Measurements from ENCODE around the gene SLC6A19. TPM values are rescaled to one million over a fixed set of nuclear protein-coding genes. Genes with fewer than 3 reads are reported as not detected.
A peak's percentile ranks its signal among the peaks of the same experiment; 100 is the strongest.

SLC6A19 gene
- total RNA-seq, 1 experiment from 2014 or later, result not detected

DNA sequence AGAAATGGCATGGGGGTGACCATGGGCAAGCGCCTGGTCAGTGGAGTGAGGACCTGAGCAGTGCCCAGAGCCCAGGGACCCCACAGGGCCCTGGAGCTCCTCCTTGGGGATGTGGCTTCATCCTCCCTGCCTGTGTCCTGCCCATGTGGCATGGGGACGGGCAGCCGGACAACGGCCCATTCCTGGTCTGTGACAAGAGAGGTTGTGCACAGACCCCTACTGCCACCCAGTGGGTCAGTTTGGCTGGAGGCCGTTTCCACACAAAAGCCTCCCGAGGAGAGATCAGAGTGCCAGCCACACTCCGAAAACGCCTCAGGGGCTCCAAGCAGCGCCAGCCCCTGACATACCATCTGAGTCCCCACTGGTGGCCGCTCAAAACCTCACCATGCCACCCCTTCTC is 43.6 kb downstream of the SLC6A19 start:
- H2AFZ ChIP-seq (ENCODE audit: low read length), result no peak overlapping the region
- DNase-seq, result no peak
- no peaks in the 10 kb centered on the region for H4K20me1 ChIP-seq (ENCODE audit: insufficient read depth, low read depth, low read length)
- H3K79me2 ChIP-seq (ENCODE audit: low read length), result no peaks in the 10 kb centered on the region
- no peak overlapping the region for H3K4me3 ChIP-seq (ENCODE audit: low read length)
- H3K27ac ChIP-seq (ENCODE audit: low read length), result no peak overlapping the region
- H3K27me3 ChIP-seq (ENCODE audit: low read length), result no peaks in the 10 kb centered on the region
- no peaks in the 10 kb centered on the region for H3K9me3 ChIP-seq (ENCODE audit: low read length)
- H3K4me1 ChIP-seq (ENCODE audit: low read length), result no peaks in the 10 kb centered on the region
- no peak overlapping the region for H3K4me2 ChIP-seq (ENCODE audit: low read depth, low read length, poor library complexity, severe bottlenecking)
- no peak overlapping the region for H3K9ac ChIP-seq (ENCODE audit: low read length)
- H3K36me3 ChIP-seq (ENCODE audit: insufficient read depth, low read length), result no peaks in the 10 kb centered on the region
- no peaks in the 10 kb centered on the region for H3K9me2 ChIP-seq (replicated peaks; ENCODE audit: insufficient read depth, low read length)

GRCh38 chr5:1245905-1246576 is 44.6 kb downstream of the SLC6A19 start:
- Histone ChIP-seq H3K27ac (ENCODE audit: low read length) (no peak overlapping the region), H3K9me2 (replicated peaks; ENCODE audit: insufficient read depth, low read length) (no peaks in the 10 kb centered on the region), H3K4me3 (ENCODE audit: low read length) (no peak overlapping the region), H2AFZ (ENCODE audit: low read length) (no peak overlapping the region), H3K79me2 (ENCODE audit: low read length) (no peaks in the 10 kb centered on the region), H3K9ac (ENCODE audit: low read length) (no peak overlapping the region), H3K4me1 (ENCODE audit: low read length) (no peaks in the 10 kb centered on the region), H3K4me2 (ENCODE audit: low read depth, low read length, poor library complexity, severe bottlenecking) (no peak overlapping the region), H4K20me1 (ENCODE audit: insufficient read depth, low read depth, low read length) (no peaks in the 10 kb centered on the region), H3K9me3 (ENCODE audit: low read length) (no peaks in the 10 kb centered on the region), H3K27me3 (ENCODE audit: low read length) (no peaks in the 10 kb centered on the region), H3K36me3 (ENCODE audit: insufficient read depth, low read length) (no peaks in the 10 kb centered on the region)
- DNase-seq, result no peak

DNA sequence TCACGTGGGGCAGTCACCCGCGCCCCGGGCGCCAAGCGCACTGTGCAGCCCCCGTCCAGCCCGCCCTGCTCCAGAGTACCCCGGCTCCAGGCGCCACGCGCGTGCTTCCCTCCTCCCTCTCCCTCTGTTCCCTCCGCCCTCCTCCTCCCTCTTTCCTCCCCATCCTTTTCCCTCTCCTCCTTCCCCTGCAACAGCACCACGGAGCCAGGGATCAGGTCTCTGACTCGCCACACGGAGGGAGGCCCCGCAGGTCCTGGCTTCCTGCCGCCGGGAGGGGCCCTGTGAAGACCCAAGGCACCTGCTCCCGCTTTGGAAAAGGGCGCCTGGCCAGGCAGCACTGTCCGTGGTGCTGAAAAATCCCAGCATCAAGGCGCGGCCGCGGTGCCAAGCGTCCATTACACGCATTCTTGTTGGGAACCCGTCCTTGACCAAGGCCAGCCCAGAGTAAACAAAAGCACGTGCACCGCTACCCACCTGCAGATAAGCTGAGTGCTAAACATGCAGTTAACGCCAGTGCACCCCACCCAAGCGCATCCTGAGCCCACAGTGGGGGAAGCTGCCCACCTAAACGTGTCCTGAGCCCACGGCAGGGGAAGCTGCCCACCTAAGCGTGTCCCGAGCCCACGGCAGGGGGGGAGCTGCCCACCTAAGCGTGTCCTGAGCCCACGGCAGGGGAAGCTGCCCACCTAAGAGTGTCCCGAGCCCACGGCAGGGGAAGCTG is 45.5 kb downstream of the SLC6A19 start:
- H3K79me2 ChIP-seq (ENCODE audit: low read length), result no peaks in the 10 kb centered on the region
- DNase-seq, result peak; percentile 61
- H3K4me1 ChIP-seq (ENCODE audit: low read length), result no peaks in the 10 kb centered on the region
- no peaks in the 10 kb centered on the region for H3K36me3 ChIP-seq (ENCODE audit: insufficient read depth, low read length)
- no peak overlapping the region for H3K9ac ChIP-seq (ENCODE audit: low read length)
- H3K27me3 ChIP-seq (ENCODE audit: low read length), result no peaks in the 10 kb centered on the region
- no peaks in the 10 kb centered on the region for H3K9me3 ChIP-seq (ENCODE audit: low read length)
- no peaks in the 10 kb centered on the region for H4K20me1 ChIP-seq (ENCODE audit: insufficient read depth, low read depth, low read length)
- H3K4me2 ChIP-seq (ENCODE audit: low read depth, low read length, poor library complexity, severe bottlenecking), result no peak overlapping the region
- H3K4me3 ChIP-seq (ENCODE audit: low read length), result no peak overlapping the region
- H2AFZ ChIP-seq (ENCODE audit: low read length), result no peak overlapping the region
- H3K9me2 ChIP-seq (replicated peaks; ENCODE audit: insufficient read depth, low read length), result no peaks in the 10 kb centered on the region
- H3K27ac ChIP-seq (ENCODE audit: low read length), result no peak overlapping the region

- no peaks in the 10 kb centered on the region for H3K4me1 ChIP-seq (ENCODE audit: low read length)
- no peaks in the 10 kb centered on the region for H3K27me3 ChIP-seq (ENCODE audit: low read length)
- H3K9me2 ChIP-seq (replicated peaks; ENCODE audit: insufficient read depth, low read length), result no peaks in the 10 kb centered on the region
- no peak overlapping the region for H3K4me2 ChIP-seq (ENCODE audit: low read depth, low read length, poor library complexity, severe bottlenecking)
- no peaks in the 10 kb centered on the region for H4K20me1 ChIP-seq (ENCODE audit: insufficient read depth, low read depth, low read length)
- H2AFZ ChIP-seq (ENCODE audit: low read length), result no peak overlapping the region
- H3K9ac ChIP-seq (ENCODE audit: low read length), result no peak overlapping the region
- no peaks in the 10 kb centered on the region for H3K9me3 ChIP-seq (ENCODE audit: low read length)
- no peak overlapping the region for H3K27ac ChIP-seq (ENCODE audit: low read length)
- H3K36me3 ChIP-seq (ENCODE audit: insufficient read depth, low read length), result no peaks in the 10 kb centered on the region
- H3K79me2 ChIP-seq (ENCODE audit: low read length), result no peaks in the 10 kb centered on the region
- no peak overlapping the region for H3K4me3 ChIP-seq (ENCODE audit: low read length)
- DNase-seq, result no peak
These were observed 46.4 kb downstream of the SLC6A19 start for GRCh38 chr5:1247811-1248210.

DNA sequence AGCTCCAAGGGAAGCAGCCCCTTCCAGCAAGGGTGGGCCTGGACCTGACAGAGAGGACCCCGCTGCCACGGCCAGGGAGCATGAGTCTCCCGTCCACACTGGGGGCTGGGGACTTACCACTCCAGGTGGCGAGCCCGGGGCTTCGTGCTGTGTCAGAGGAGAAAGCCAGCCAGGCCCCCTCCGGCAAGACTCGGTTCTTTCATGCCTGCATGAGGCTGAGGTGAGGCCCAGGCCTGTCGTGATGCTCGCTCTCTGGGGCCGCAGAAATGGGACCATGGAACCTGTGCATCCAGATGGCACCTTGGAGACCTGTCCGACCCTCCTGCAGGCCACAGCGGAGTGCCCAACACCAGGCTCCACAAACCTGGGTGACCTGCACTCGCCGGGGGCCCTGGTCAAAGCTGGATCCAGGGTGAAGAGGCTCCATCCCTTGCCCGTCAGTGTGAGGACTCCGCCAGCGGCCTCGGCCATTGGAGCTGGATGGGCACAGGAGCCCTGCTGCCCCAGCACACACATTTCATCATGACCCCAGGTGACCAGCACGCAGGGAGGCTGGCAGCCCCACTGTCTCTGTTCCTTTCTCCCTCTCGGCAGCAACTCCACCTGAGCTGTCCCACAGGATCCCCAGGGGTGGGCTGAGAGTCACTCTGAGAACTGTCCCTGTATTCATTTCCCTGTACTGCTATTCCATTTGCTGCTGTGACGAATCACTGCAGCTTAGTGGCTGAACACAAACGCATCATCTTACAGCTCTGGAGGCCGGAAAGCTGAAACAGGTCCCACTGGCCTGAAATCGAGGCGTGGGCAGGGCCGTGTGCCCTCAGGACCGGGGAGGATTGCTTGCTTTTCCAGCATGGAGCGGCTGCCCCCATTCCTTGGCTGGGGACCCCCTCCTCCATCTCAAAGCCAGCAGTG is 48.2 kb downstream of the SLC6A19 start:
- no peak for DNase-seq
- no peak overlapping the region for H3K4me2 ChIP-seq (ENCODE audit: low read depth, low read length, poor library complexity, severe bottlenecking)
- H3K36me3 ChIP-seq (ENCODE audit: insufficient read depth, low read length), result no peaks in the 10 kb centered on the region
- H3K9me2 ChIP-seq (replicated peaks; ENCODE audit: insufficient read depth, low read length), result no peaks in the 10 kb centered on the region
- no peaks in the 10 kb centered on the region for H3K4me1 ChIP-seq (ENCODE audit: low read length)
- H3K9me3 ChIP-seq (ENCODE audit: low read length), result no peaks in the 10 kb centered on the region
- no peaks in the 10 kb centered on the region for H4K20me1 ChIP-seq (ENCODE audit: insufficient read depth, low read depth, low read length)
- H3K27me3 ChIP-seq (ENCODE audit: low read length), result no peaks in the 10 kb centered on the region
- H3K4me3 ChIP-seq (ENCODE audit: low read length), result no peak overlapping the region
- H2AFZ ChIP-seq (ENCODE audit: low read length), result no peak overlapping the region
- H3K9ac ChIP-seq (ENCODE audit: low read length), result no peak overlapping the region
- no peaks in the 10 kb centered on the region for H3K79me2 ChIP-seq (ENCODE audit: low read length)
- no peak overlapping the region for H3K27ac ChIP-seq (ENCODE audit: low read length)

DNA sequence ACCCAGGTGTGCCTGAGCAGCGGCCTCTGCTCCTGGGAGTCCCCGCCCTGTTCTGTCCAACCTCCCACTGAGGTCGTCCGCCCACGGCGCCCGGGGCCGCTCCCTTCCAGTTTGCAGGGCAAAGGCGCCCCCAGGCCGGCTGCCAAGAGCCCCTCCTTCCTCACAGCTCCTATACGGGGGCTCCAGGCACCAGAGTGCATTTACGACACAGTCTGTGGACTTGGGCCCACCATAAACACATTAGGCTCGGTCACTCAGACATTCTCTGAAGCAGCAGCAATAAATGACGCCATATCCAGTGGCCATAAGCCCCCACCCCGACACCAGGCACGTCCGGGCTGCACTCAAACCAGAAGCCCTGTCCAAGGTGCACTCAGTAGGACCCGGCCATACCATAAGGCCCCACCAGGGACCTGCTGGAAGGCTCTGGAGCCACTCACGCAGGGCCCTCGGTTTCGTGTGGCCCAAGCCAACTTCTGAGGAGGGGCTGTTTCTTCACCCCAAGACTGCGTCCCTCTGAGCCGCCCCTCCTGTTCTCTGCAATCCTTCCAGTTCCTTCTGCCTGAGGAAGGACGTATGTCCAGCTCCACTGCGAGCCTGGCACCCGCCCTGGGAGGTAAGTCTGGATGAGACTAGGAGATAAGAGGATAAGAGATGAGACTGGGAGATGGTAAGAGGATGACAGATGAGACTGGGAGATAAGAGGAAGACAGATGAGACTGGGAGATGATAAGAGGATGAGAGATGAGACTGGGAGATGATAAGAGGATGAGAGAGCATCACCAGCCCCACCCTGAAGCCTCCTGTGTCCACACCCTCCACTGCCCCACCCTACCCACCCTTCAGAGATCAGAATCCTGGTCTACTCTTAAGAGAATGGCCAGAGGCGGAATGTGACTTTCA is 50.5 kb downstream of the SLC6A19 start:
- no peaks in the 10 kb centered on the region for H3K27me3 ChIP-seq (ENCODE audit: low read length)
- H3K9ac ChIP-seq (ENCODE audit: low read length), result no peak overlapping the region
- no peak for DNase-seq
- no peaks in the 10 kb centered on the region for H3K9me3 ChIP-seq (ENCODE audit: low read length)
- no peak overlapping the region for H3K4me2 ChIP-seq (ENCODE audit: low read depth, low read length, poor library complexity, severe bottlenecking)
- no peak overlapping the region for H3K4me3 ChIP-seq (ENCODE audit: low read length)
- H3K27ac ChIP-seq (ENCODE audit: low read length), result no peak overlapping the region
- H2AFZ ChIP-seq (ENCODE audit: low read length), result no peak overlapping the region
- H3K4me1 ChIP-seq (ENCODE audit: low read length), result no peaks in the 10 kb centered on the region
- no peaks in the 10 kb centered on the region for H3K9me2 ChIP-seq (replicated peaks; ENCODE audit: insufficient read depth, low read length)
- H4K20me1 ChIP-seq (ENCODE audit: insufficient read depth, low read depth, low read length), result no peaks in the 10 kb centered on the region
- no peaks in the 10 kb centered on the region for H3K79me2 ChIP-seq (ENCODE audit: low read length)
- no peaks in the 10 kb centered on the region for H3K36me3 ChIP-seq (ENCODE audit: insufficient read depth, low read length)

DNA sequence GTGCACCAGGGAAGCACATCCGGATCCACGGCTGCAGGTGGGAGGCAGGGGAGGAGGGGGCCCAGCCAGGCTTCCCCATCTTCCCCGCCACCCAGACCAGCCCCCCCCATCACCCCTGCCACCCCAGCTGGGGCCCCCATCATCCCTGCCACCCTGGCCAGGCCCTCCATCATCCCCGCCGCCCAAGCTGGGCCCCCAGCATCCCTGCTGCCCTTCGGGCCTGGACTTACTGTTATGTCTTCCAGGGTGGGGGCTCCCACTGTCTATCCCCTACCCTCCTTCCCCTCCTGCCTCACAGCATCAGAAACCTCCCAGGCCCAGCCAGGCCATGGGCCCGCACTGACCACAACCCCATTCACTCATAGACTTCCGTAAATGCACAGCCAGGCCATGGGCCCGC is 51.3 kb downstream of the SLC6A19 start:
- H2AFZ ChIP-seq (ENCODE audit: low read length), result no peak overlapping the region
- H3K9me2 ChIP-seq (replicated peaks; ENCODE audit: insufficient read depth, low read length), result no peaks in the 10 kb centered on the region
- H3K27ac ChIP-seq (ENCODE audit: low read length), result no peak overlapping the region
- H4K20me1 ChIP-seq (ENCODE audit: insufficient read depth, low read depth, low read length), result no peaks in the 10 kb centered on the region
- no peak for DNase-seq
- no peaks in the 10 kb centered on the region for H3K9me3 ChIP-seq (ENCODE audit: low read length)
- no peak overlapping the region for H3K9ac ChIP-seq (ENCODE audit: low read length)
- no peak overlapping the region for H3K4me3 ChIP-seq (ENCODE audit: low read length)
- H3K27me3 ChIP-seq (ENCODE audit: low read length), result no peaks in the 10 kb centered on the region
- no peak overlapping the region for H3K4me2 ChIP-seq (ENCODE audit: low read depth, low read length, poor library complexity, severe bottlenecking)
- no peaks in the 10 kb centered on the region for H3K36me3 ChIP-seq (ENCODE audit: insufficient read depth, low read length)
- H3K4me1 ChIP-seq (ENCODE audit: low read length), result no peaks in the 10 kb centered on the region
- no peaks in the 10 kb centered on the region for H3K79me2 ChIP-seq (ENCODE audit: low read length)
